Measurements from ENCODE around the gene APCDD1.

The APCDD1 gene

DNA sequence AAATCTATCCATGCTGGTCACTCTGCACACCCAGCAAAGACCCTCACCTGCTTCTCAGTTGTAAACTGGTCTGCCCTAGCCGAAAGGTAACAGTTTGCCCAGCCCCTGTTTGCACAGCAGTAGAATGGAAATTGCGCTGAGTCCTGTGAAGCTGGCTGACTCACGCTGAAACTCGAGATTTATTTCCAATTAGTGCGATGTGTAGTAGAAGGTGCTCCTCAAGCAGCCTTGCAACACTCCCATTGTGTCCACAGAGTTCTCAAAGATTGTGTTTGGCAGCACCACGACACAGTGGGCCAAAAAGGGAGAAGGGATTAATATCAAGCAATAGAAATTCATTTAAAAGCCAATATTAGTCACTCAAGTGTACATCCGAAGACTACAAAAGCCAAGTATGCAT, 21.7 kb upstream of the APCDD1 start:
- DNase-seq, result no peak

DNA sequence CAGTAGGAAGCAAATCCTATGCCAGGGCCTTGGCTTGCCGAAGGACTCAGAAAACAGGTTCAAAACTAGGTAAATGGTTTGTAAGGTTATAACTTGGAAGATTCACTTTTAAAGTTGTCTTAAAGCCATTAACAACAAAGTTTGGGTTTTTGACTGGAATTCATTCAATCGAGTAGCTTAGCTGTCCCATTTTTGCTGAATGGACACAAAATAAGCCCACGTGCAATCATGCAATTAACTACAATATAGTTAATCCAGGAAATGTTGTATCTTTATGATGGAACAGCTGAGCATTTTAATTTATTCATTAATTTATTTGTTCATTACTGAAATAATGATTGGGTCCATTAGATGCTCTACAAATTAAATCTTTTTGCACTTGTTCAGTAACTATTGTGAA, 18.3 kb upstream of the APCDD1 start:
- no peak for DNase-seq

DNA sequence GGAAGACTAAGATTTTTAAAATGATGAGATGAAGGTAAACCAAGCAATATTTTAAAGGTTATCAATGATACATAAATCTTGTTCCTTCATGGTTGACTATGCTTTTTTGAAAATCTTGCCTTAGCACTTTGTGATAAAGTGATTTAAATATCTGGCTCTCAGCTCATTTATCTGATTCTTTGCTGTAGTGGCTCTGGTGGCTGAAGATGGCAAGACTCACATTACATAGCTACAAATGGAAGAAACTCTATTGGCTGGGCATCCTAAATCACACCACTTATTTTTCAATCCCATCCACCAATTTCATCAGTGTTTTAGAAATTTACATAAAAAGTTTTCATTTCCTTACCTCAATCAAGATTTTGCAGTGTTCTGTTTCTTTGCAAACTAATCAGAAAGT, 16.6 kb upstream of the APCDD1 start:
- DNase-seq, result no peak

DNA sequence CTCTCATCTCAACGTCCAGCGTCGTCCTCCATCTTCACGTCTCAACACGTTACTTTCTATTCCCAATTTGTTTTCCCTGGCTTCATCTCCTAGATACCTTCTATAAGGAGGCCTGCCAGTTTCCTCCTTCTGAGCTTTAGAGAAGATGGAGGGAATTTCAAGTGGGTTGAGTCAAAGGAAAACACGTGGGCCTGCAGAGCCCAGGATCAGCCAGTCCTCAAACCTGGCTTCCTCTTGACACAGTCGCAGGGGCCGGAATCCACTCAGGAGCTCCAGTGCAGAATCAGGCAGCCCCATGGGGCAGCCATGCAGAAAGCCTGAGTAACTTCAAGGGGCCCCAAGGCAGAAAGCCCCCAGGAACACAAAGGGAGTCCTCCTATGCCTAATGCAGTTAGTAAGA, 14.5 kb upstream of the APCDD1 start:
- no peak for DNase-seq

DNA sequence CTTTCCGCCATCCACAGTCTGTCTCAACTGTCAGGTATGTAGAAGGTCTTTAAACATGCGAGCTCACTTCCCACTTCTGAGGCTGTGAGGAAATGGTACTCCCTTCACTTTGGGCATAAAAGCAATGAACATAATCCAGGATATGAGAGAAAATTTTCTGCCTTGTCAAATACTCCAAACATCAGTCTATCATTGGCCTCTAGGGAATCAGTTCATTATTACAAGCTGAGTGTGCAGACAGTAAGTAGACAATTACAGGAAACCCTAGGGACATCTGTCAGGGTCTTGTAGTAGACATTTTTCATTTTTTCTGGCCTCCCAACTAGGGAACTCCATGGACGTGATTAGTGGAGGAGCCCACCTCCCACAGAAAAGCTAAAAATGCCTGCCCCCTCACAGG, 13.6 kb upstream of the APCDD1 start:
- peak; percentile 22 for DNase-seq

DNA sequence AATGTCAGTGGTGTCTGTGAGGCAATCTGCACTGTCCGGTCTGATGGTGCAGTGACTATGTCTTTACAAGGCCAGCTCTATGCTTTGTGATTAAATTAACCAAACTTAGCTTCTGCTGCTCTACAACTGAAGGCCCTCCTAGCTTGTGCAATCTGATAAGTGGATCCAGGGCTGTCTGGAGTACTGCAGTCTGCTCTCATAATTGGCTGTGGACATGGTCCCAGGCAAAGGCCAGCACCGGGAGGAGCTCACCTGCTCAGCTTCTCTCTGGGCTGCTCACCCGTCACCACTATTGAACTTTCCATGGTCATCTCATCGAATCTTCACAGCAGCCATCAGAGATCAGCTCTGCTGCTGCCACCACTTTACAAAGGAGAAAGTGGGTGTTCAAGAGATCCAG, 13.0 kb upstream of the APCDD1 start:
- DNase-seq, result no peak

DNA sequence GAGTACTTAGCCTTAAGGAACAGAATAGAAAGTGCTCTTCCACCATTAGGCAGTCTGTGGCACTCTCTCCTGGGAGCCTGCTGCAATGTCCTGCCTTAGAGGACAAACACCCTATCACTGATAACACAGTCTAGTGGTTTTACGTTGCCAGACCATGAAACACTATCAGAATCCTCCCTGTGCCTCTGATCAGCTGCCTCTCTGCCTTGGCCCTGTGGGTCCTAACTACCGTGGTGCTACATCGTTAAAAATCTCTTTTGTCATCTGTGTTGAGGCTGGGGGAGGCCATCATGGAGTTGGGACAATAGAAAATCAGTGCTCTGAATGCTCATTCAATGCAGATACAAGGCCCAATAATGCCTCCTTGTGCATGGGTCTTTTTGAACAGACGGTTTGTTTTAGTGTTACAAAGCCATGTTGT, 11.9 kb upstream of the APCDD1 start:
- no peak for DNase-seq

DNA sequence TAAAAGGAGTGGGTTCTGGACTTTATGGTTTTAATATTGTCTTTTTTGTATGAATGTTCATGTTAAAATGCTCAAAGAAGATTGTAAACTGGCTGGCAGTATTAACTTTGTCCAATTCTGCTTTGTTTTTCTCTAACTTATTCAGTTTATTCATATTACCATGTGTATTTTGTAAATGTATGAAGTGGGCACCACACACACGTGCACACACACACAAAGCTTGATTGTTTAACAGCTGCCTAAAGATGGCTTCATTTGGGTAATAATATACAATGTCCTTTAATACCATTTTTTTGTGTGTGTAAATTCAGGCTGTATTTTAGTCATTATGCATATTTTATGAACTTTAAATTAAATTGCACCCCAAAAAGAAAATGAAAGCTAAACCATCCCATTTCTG, 11.4 kb upstream of the APCDD1 start:
- no peak for DNase-seq

DNA sequence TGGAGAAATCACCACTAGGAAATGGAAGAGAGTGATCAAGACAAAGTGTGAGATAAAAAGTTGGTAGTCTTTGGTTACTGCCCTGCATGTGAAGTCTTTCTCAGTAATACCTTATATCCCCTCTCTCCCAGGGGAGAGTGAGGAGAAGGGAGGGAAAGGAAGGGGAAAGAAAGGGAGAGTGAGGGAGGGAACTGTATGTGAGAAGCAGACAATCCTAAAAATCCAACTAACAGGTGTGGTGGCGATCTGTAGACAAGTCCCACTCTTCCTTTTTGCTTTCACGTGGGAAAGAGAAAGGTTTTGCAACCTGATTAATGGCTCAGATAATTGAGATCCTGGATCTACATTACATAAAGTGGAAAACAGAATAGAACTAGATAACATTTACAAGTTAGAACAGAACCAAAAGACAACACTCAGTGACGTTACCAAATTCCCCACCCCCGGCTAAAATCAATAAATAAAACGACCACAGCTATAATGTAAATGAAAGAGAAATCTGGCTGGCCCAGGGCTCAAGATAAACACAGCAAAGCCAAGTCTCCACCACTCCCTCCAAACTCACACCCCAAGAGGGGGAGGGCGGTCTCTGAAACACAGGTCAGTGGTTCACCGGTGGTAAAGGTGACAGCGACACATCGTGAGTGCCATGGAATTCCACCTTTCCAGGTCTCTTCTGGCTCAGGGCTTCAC, 10.0 kb upstream of the APCDD1 start:
- DNase-seq, result no peak

DNA sequence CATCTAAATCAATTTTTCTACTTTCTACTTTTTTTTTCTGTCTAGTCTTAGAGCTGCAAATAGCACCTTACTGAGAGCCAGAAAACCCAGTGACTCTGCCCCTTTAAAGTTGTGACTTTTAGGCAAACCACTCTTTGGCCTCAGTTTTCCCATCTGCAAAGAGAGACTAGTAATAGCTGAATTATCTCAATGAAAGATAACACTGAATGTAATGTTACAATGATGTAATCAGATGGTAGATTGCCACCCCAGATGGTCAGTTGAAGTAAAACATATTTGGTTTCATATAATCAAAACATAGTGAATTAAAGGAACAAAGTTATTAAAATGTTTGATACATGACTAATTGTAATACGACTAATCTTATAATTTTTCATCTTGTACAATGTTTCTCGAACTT, 5.0 kb upstream of the APCDD1 start:
- DNase-seq, result no peak

DNA sequence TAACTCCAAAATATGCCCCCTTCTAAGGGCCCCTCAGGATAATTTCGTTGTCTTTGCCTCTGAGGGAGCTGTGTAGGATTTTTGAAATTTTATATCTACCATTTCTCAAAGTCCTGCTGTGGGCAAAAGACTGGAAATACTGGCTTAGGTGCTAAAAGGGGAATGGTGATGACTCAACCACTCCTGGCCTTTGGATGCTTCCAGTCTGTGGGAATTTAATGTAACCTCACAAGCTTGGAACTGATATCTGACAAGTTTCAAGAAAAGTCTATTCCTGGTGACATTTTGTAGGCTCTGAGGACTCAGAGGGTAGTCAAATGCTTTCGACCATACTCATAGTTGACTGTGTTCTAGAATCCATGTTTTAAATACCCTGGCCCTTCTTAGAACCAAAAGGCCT, 3.4 kb upstream of the APCDD1 start:
- DNase-seq, result no peak

DNA sequence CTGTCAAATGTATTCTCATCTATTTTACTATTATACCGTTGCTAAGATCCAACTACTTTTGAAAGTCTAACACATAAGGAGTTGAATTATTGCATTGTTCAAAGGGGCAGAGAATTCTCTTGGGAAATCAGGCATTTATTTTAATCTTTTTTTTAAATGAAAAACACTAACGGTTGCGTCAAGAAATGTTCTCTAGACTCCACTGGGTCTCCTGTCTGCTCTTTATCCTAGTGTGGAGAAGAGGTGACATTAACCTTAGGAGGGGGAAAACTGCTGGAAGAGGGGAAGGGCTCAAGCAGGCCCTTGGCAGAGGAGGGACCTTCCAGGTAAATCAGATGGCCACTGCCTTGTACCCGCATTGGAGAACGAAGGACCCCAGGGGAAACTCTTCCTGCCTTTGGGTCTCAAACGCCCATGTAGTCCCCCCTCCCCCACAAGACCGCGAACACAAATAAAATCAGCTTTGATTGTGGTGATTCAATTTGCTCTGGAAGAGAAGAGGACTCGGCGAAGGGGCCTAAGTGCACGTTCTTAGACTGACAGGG, 1.1 kb upstream of the APCDD1 start:
- no peak for DNase-seq

DNA sequence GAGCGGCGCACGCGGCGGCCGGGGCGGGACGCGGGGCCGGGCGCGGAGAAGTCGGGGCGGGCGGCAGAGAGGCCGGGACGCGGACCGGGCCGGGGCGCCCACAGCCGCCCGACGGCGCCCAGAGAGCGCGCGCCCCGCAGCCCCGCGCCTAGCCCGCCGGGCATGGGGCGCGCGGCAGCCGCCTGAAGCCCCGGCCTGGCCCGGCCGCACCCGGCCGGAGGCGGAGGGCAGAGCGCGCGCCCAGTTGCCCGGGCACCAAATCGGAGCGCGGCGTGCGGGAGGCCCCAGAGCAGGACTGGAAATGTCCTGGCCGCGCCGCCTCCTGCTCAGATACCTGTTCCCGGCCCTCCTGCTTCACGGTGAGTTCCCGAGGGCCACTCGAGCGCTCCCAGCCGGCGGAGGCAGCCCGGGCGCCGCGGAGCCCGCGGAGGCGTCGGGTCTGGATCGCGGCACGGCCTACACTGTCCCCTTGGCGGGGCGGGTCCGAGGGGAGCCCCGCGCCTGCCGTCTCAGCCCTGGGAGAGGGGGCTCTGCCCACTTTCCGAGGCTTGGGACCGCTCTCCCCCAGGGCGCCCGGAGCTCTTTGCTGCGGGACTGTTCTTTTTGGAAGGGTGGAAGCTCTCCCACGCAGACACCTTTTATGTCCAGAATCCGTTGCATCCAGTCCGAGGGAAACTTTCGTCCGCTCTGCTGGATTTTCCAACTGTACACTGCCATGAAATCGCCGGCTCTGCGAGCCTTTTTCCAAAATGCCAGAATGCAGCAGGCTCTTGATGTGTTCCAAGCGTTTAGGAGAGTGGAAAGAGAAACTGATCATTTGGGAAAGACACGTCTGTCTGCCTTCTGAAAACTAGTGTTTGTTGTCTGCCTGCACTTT, 484 bp downstream of the APCDD1 start:
- no peak for DNase-seq

DNA sequence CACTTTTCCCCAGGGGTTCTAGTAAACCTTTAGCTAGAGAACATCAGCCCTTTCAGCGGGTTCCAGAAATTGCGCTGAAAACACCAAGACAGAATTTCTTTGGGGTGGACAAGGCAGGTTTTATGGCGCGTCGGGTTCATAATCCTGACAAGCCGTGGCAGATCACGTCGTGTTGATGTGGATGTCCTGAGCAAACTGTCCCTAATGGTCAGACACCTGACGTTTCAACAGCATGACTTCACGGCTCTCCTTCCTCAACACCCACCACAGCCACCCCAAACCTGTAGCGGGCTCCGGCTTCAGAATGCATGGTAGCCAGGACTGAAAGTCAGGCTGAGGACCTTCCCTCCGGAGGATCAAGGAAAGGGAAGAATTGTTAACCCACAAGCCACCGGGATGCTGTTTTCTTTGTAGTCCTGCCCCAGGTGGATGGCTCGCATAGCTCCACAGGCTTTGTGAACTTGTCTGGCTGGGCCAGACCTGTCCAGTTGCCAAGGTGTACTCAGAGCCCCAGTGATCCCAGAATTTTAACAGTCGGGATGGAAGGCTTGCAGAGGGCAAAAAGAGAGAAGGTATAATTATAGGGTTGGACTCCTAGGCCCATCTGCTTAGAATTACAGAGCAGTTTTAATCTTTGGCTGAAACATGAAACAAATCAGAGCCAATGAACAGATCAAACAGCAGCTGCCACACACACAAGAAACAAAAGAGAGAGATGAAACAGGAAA, 1.5 kb downstream of the APCDD1 start:
- DNase-seq, result peak; percentile 37

DNA sequence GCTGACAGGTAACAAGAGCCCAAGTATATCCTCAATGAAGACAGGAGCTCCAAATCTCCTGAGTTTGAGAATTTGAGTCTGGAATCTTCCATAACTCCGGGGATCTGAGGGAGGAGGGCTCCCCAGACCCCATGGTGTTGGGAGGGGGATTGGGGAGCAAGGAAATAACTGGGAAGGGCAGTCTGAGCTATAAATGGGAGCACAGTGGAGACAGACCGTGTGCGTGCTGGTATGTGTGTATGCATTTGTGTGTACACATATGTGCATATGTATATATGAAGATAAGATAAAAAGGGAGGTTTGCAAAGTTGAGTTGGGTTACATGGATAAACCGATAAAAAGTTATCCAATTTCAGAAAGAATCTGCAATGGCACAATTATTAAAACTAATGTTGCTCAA, 2.3 kb downstream of the APCDD1 start:
- DNase-seq, result no peak

DNA sequence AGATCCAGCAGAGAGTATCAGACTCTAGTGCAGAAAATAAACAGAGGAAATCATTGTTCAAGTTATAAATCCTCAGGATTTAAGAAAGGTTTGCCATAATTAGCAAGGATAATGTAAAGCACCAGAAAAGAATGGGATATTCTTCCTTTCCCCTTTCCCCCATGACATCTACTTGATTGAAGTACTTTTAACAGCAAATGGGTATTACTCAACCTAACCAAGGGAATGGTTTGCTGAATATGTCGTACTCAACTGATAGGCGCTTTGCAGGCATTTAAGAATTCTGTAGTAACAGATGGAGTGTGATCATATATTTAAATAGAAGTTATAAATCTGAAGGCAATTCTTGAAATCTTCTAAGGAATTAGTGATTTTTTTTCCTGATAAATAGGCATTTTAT, 2.7 kb downstream of the APCDD1 start:
- no peak for DNase-seq

DNA sequence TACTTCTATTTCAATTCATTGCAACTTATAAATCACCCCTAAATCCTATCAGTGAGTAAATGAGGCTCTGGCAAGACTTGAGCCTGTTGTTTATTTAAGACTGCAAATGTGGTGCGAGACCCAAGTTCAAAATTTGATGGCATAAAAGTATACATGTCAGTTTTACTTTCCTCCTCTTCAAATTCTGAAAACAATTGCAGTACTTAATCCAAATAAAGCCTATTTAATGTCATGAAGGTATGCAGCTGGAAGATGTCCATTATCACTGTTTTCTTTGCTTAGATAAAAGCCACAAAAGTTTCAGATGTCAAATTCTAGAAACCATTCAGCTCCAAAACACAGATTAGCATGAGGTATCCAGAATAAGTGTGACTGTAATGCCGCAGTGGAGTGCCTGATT, 3.3 kb downstream of the APCDD1 start:
- no peak for DNase-seq

DNA sequence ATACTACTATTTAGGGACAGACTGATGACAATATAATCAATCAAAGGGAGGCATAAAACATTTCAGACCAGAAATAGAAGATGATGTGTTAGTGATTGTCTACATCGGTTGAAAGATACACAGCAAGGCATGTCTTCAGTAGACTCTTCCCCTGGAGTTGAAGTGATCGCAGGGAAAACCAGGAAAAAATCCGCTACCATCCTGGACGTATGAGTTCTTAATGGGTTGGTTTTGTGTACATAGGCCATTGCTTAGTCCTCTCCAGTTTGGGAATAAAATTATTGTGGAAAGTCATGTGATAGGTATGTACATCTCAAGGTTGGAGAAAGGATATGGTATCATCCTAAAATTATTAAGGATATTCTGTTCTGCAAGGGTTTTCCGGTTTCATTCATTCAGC, 4.3 kb downstream of the APCDD1 start:
- DNase-seq, result no peak

DNA sequence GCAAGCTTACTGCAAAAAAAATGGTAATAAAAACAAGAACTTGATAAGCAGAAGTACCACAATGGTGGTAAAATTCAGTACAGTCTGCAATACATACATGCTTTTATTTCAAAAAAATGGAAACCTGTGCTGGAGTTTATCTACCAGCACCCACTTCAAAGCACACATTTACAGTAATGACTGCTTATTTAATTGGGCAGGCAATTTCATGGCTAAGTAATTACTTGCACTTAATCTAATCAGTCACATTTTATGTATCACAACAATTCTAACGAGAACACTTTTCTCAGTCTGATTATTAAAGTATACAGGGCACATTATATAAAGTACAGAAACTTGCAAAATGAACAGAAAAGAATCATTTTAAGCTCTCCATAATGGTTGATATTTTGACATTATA, 5.2 kb downstream of the APCDD1 start:
- no peak for DNase-seq

DNA sequence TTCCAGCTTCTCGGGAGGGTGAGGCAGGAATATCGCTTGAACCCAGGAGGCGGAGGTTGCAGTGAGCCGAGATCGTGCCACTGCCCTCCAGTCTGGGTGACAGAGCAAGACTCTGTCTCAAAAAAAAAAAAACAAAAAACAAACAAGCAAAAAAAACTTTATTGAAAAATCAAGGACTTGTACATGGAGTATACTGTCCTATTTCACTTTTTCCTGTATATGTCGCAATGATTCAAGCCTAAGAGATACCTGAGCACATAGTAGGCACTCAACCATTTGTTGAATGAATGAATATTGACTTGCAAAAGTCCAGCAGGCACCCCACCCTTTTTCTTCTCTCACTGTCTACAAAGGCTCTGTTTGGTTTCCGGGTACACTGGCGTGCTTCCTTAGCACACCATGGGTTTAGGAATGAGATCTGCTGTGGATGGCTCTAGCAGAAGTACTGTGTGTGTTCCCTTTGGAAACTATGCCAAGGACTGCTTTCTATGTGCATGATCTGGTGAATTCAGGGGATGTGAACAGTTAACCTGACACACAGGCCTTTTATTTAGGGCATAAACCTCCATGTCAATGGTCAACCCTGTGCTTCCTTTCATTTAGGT, 6.1 kb downstream of the APCDD1 start:
- DNase-seq, result no peak

DNA sequence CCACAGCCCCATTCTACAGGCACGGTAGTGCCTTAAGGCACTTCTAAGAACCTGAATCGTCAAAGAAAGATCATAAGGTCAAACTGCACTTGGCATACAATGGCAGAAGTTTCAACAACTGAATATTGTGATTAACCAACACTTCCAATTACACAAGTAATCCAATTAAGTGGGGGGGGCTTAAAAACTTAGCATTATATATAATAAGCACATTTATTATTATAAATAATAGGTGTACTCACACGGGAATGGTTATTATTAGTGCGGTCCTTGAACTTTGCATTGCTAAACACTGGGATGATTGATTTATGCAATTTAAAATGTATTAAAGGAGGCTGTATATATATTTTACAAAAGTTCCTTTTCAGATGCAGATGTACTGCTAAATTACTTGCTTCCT, 7.6 kb downstream of the APCDD1 start:
- DNase-seq, result no peak

DNA sequence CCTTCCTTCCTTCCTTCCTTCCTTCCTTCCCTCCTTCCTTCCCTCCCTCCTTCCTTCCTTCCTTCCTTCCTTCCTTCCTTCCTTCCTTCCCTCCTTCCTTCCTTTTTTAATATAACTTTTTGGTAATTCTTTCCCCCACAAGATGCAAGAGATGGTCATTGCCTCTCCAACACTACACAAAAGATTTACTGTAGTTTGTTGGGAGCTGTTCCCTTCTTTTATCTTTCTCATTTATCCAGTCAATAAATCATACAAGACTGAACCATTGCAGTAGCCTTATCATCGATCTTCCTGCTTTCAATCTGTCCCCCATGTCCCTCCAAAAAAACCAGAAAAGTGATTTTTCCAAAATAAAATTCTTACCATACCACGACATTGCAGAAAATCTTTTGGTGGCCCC, 8.2 kb downstream of the APCDD1 start:
- DNase-seq, result no peak

DNA sequence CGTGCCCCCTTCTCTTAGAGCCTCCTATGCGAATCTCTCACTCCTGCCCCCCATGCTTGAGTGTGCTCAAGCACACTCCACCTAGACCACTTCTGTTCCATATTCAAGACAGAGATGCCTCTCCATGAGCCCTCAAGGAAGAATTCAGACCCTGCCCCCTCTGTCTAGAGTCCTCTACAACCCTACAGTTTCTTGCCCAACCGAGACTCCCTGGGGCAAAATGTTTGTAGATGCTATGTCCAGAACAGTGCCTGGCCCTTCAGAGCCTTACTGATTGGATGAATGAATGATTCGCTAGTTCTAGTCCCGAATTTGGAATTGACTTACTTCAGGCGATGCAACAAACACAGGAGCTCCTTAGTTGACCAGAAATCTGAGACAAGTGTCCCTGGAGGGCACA, 8.7 kb downstream of the APCDD1 start:
- DNase-seq, result no peak

All from NCI-H2171 (cell line).